GM08714 (cell line): ENCODE measurements around the gene GABRR2.

ENCODE experiments used
- H3K4me3 ChIP-seq: fragments of 200-500 bp; sonication (Bioruptor generic); 2 replicates; pipeline ENCODE4 v1.5.1; 2014; ENCODE audit warnings: mild to moderate bottlenecking, low read length, inconsistent platforms
- ZNF274 ChIP-seq: IDR thresholded peaks from 2 replicates; pipeline ENCODE4 v1.6.1; 2012; ENCODE audit warnings: mild to moderate bottlenecking, low read depth, low read length

GABRR2 gene

GRCh38 chr6:89315249-89315885 is at the start of gene GABRR2:
Gene GABRR2, minus strand, starts transcription at chr6:89315299. Its CDS starts 134 bp downstream, at chr6:89315165.
- no peak within 1 kb of the TSS for H3K4me3 ChIP-seq
- no peak for TF ChIP-seq ZNF274

GRCh38 chr6:89364586-89364985 is 49.5 kb upstream of the GABRR2 start:
- no peak overlapping the region for H3K4me3 ChIP-seq
- TF ChIP-seq ZNF274, result no peak

GRCh38 chr6:89361171-89361570 is 46.1 kb upstream of the GABRR2 start:
- no peak for TF ChIP-seq ZNF274
- no peak overlapping the region for H3K4me3 ChIP-seq

GRCh38 chr6:89360415-89360999 is 45.4 kb upstream of the GABRR2 start:
- no peak for TF ChIP-seq ZNF274
- no peak overlapping the region; the same call in none of the 2 replicates for H3K4me3 ChIP-seq

GRCh38 chr6:89359561-89359960 is 44.5 kb upstream of the GABRR2 start:
- H3K4me3 ChIP-seq, result peak overlapping the region; percentile 15; the same call in 1 of the 2 replicates
- no peak for TF ChIP-seq ZNF274

- TF ChIP-seq ZNF274, result no peak
- H3K4me3 ChIP-seq, result peak overlapping the region; percentile 49
Observed at GRCh38 chr6:89357390-89357789, 42.3 kb upstream of the GABRR2 start.

- H3K4me3 ChIP-seq, result no peak overlapping the region; the same call in 1 of the 2 replicates
Observed at GRCh38 chr6:89356642-89357170, 41.6 kb upstream of the GABRR2 start.

GRCh38 chr6:89355511-89356194 is 40.6 kb upstream of the GABRR2 start:
- no peak overlapping the region for H3K4me3 ChIP-seq
- TF ChIP-seq ZNF274, result no peak

More at GRCh38 chr6:89356642-89357170, 41.6 kb upstream of the GABRR2 start:
- no peak for TF ChIP-seq ZNF274

- no peak for TF ChIP-seq ZNF274
- peak overlapping the region; percentile 98; the same call in 1 of the 2 replicates for H3K4me3 ChIP-seq
Observed at GRCh38 chr6:89353702-89354392, 38.7 kb upstream of the GABRR2 start.

- no peak for TF ChIP-seq ZNF274
- H3K4me3 ChIP-seq, result peak overlapping the region; percentile 98
Observed at GRCh38 chr6:89353118-89353556, 38.0 kb upstream of the GABRR2 start.

GRCh38 chr6:89352278-89353117 is 37.4 kb upstream of the GABRR2 start, which contains the start of gene UBE2J1:
Gene UBE2J1, minus strand, starts transcription at chr6:89352722. Its CDS starts 153 bp downstream, at chr6:89352569.
- no peak for TF ChIP-seq ZNF274
- peak within 1 kb of the TSS; percentile 98 for H3K4me3 ChIP-seq

GRCh38 chr6:89351671-89352277 is 36.7 kb upstream of the GABRR2 start:
- TF ChIP-seq ZNF274, result no peak
- H3K4me3 ChIP-seq, result peak overlapping the region; percentile 98

GRCh38 chr6:89350281-89350966 is 35.3 kb upstream of the GABRR2 start:
- peak overlapping the region; percentile 98 for H3K4me3 ChIP-seq
- no peak for TF ChIP-seq ZNF274
